ENCODE results near the gene ZFYVE16.
"Not testable (repeated sequence)": the region's sequence is repeated elsewhere in the genome, so short reads cannot be mapped to it uniquely, and the experiment has no call there.

ZFYVE16 gene

DNA sequence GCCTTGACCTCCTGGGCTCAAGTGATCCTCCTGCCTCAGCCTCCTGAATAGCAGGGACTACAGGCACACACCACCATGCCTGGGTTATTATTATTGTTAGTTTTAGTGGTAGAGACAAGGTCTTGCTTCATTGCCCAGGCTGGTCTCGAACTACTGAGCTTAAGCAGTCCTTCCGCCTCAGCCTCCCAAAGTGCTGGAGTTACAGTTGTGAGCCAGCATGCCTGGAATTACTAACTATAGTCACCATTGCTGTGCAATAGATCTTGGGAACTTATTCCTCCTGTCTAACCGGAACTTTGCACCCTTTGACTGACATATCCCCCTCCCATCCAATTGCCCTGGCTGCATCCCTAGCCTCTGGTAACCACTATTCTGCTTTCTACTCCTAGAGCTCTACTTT, 83.4 kb downstream of the ZFYVE16 start:
- DNase-seq, result no peak
- Histone ChIP-seq H3K4me3 (ENCODE audit: low read length) (no peak overlapping the region), H3K27ac (ENCODE audit: low read length) (no peak overlapping the region), H3K9ac (ENCODE audit: low read length) (no peak overlapping the region), H3K4me2 (ENCODE audit: low read depth, low read length) (no peak overlapping the region), H3F3A (ENCODE audit: insufficient read depth, low read length) (peaks cover 22% of the 10 kb centered on the region), H3K27me3 (replicated peaks; ENCODE audit: insufficient read depth, low read length) (no peaks in the 10 kb centered on the region), H3K9me2 (replicated peaks; ENCODE audit: insufficient read depth, low read length) (no peaks in the 10 kb centered on the region), H3K79me2 (ENCODE audit: low read length) (no peaks in the 10 kb centered on the region), H3K9me3 (replicated peaks; ENCODE audit: insufficient read depth, low read length) (no peaks in the 10 kb centered on the region), H3K36me3 (replicated peaks; ENCODE audit: insufficient read depth, low read length) (no peaks in the 10 kb centered on the region), H4K20me1 (ENCODE audit: insufficient read depth, low read length) (no peaks in the 10 kb centered on the region), H2AFZ (ENCODE audit: low read length) (no peak overlapping the region), H3K4me1 (ENCODE audit: low read length) (no peaks in the 10 kb centered on the region)
- TF ChIP-seq EZH2 (optimal IDR thresholded peaks at IDR 0.05; ENCODE audit: low read depth, low read length) (no peak), EZH2phosphoT487 (IDR thresholded peaks at IDR 0.05; ENCODE audit: low read length) (no peak)
- TF ChIP-seq, protein P1, sequence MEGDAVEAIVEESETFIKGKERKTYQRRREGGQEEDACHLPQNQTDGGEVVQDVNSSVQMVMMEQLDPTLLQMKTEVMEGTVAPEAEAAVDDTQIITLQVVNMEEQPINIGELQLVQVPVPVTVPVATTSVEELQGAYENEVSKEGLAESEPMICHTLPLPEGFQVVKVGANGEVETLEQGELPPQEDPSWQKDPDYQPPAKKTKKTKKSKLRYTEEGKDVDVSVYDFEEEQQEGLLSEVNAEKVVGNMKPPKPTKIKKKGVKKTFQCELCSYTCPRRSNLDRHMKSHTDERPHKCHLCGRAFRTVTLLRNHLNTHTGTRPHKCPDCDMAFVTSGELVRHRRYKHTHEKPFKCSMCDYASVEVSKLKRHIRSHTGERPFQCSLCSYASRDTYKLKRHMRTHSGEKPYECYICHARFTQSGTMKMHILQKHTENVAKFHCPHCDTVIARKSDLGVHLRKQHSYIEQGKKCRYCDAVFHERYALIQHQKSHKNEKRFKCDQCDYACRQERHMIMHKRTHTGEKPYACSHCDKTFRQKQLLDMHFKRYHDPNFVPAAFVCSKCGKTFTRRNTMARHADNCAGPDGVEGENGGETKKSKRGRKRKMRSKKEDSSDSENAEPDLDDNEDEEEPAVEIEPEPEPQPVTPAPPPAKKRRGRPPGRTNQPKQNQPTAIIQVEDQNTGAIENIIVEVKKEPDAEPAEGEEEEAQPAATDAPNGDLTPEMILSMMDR (IDR thresholded peaks at IDR 0.05; ENCODE audit: low read length), result no peak

DNA sequence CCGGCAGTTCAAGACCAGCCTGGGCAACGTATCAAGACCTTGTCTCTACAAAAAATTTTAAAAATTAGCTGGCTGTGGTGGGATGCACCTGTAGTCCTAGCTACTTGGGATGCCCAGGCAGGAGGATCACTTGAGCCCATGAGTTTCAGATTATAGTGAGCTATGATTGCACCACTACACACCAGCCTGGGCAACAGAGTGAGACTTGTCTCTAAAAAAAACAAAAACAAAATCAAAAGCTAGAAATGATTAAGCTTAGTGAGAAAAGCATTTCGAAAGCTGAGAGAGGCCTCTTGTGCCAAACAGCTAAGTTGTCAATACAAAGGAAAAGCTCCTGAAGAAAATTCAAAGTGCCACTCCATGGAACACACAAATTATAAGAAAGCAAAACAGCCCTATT, 84.9 kb downstream of the ZFYVE16 start:
- H3K4me2 ChIP-seq (ENCODE audit: low read depth, low read length), result no peak overlapping the region
- H3K9ac ChIP-seq (ENCODE audit: low read length), result no peak overlapping the region
- no peaks in the 10 kb centered on the region for H3K9me3 ChIP-seq (replicated peaks; ENCODE audit: insufficient read depth, low read length)
- H3K4me1 ChIP-seq (ENCODE audit: low read length), result no peaks in the 10 kb centered on the region
- H3K79me2 ChIP-seq (ENCODE audit: low read length), result no peaks in the 10 kb centered on the region
- H3K27ac ChIP-seq (ENCODE audit: low read length), result no peak overlapping the region
- H3K36me3 ChIP-seq (replicated peaks; ENCODE audit: insufficient read depth, low read length), result no peaks in the 10 kb centered on the region
- TF ChIP-seq EZH2 (optimal IDR thresholded peaks at IDR 0.05; ENCODE audit: low read depth, low read length) (no peak), EZH2phosphoT487 (IDR thresholded peaks at IDR 0.05; ENCODE audit: low read length) (no peak)
- TF ChIP-seq, protein P1 (IDR thresholded peaks at IDR 0.05; ENCODE audit: low read length), result no peak
- H3K27me3 ChIP-seq (replicated peaks; ENCODE audit: insufficient read depth, low read length), result no peaks in the 10 kb centered on the region
- H2AFZ ChIP-seq (ENCODE audit: low read length), result no peak overlapping the region
- H3K9me2 ChIP-seq (replicated peaks; ENCODE audit: insufficient read depth, low read length), result no peaks in the 10 kb centered on the region
- no peaks in the 10 kb centered on the region for H4K20me1 ChIP-seq (ENCODE audit: insufficient read depth, low read length)
- no peak overlapping the region for H3K4me3 ChIP-seq (ENCODE audit: low read length)
- peaks cover 12% of the 10 kb centered on the region for H3F3A ChIP-seq (ENCODE audit: insufficient read depth, low read length)
- no peak for DNase-seq

DNA sequence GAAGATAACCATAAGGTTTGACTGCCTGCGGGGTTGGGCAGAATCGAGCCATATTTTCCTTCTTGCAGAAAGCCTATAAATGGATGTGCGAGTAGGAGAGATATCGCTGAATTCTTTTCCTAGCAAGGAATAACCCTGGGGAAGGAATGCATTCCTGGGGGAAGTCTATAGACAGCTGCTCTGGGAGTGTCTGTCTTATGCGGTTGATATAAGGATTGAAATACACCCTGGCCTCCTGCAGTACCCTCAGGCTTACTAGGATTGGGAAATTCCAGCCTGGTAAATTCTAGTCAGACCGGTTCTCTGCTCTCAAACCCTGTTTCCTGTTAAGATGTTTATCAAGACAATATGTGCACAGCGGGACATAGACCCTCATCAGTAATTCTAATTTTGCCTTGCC, 85.6 kb downstream of the ZFYVE16 start:
- not testable (repeated sequence) for H3K27me3 ChIP-seq (replicated peaks; ENCODE audit: insufficient read depth, low read length); H3K4me3 ChIP-seq (ENCODE audit: low read length); H3K9me3 ChIP-seq (replicated peaks; ENCODE audit: insufficient read depth, low read length); H3K36me3 ChIP-seq (replicated peaks; ENCODE audit: insufficient read depth, low read length); H3F3A ChIP-seq (ENCODE audit: insufficient read depth, low read length); H4K20me1 ChIP-seq (ENCODE audit: insufficient read depth, low read length); H3K27ac ChIP-seq (ENCODE audit: low read length); DNase-seq; H3K9me2 ChIP-seq (replicated peaks; ENCODE audit: insufficient read depth, low read length); H3K4me1 ChIP-seq (ENCODE audit: low read length); H2AFZ ChIP-seq (ENCODE audit: low read length); H3K4me2 ChIP-seq (ENCODE audit: low read depth, low read length); H3K79me2 ChIP-seq (ENCODE audit: low read length); H3K9ac ChIP-seq (ENCODE audit: low read length)

DNA sequence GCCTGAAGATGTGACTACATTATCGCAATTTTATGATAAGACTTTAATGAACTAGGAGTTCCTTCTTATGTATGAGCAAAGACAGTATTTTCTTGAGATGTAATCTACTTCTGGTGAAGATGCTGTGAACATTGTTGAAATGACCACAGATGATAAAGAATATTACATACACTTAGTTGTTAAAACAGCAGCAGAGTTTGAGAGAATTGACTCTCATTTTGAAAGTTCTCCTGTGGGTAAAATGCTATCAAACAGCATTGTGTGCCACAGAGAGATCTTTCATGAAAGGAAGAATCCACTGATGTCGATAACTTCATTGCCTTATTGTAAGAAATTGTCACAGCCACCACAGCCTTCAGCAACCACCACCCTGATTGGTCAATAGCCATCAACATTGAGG, 88.0 kb downstream of the ZFYVE16 start:
- Histone ChIP-seq H3K4me2 (ENCODE audit: low read depth, low read length) (no peak overlapping the region), H3K79me2 (ENCODE audit: low read length) (no peaks in the 10 kb centered on the region), H3K9ac (ENCODE audit: low read length) (no peak overlapping the region), H3K27ac (ENCODE audit: low read length) (no peak overlapping the region), H3K27me3 (replicated peaks; ENCODE audit: insufficient read depth, low read length) (no peaks in the 10 kb centered on the region), H3F3A (ENCODE audit: insufficient read depth, low read length) (no peaks in the 10 kb centered on the region), H3K9me2 (replicated peaks; ENCODE audit: insufficient read depth, low read length) (no peaks in the 10 kb centered on the region), H2AFZ (ENCODE audit: low read length) (no peak overlapping the region), H3K4me1 (ENCODE audit: low read length) (no peaks in the 10 kb centered on the region), H4K20me1 (ENCODE audit: insufficient read depth, low read length) (no peaks in the 10 kb centered on the region), H3K4me3 (ENCODE audit: low read length) (no peak overlapping the region), H3K36me3 (replicated peaks; ENCODE audit: insufficient read depth, low read length) (no peaks in the 10 kb centered on the region), H3K9me3 (replicated peaks; ENCODE audit: insufficient read depth, low read length) (no peaks in the 10 kb centered on the region)
- TF ChIP-seq, protein P1 (IDR thresholded peaks at IDR 0.05; ENCODE audit: low read length), result no peak
- TF ChIP-seq EZH2phosphoT487 (IDR thresholded peaks at IDR 0.05; ENCODE audit: low read length) (no peak), EZH2 (optimal IDR thresholded peaks at IDR 0.05; ENCODE audit: low read depth, low read length) (no peak)
- no peak for DNase-seq

Data from MM.1S (cell line).